ENCODE data around the gene NINJ1.

The NINJ1 gene, protein sequence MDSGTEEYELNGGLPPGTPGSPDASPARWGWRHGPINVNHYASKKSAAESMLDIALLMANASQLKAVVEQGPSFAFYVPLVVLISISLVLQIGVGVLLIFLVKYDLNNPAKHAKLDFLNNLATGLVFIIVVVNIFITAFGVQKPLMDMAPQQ

DNA sequence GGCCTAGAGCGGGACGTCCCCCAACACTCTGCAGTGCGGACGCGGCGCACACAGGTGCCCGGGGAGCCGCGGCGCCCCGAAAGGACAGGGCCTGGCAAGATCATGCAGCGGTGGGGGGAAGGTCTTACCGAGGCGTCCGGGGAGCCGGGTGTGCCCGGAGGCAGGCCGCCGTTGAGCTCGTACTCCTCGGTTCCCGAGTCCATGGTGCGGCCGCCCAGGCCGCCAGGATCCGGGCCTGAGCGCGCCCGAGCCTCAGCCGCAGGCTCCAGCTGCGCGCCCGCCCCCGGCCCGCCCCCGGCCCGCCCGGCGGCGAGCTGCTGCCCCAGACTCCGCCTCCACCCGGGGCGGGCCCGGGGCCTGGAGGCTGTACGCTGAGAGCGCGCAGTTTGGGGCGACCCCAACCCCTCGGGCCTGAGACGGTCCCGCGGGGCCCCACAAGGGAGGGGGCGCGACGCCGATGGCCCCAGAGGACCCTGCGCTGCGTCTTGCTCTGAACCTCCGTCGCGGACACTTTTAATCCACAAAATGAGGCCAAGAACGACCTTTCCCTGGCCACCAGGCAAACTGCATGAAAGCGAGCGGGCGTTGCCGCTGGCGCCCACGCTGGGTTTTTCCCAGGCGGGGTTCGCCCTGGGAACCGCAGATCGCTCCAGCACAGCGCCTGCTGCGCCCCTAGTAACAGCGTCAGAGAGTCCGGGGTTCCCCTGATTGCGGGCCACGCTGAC, at the start of gene NINJ1:
TSS of gene NINJ1 (minus strand) at position 237 of the 725 bp plus-strand sequence. CDS start at position 203, 34 bp downstream.
- no peak for DNase-seq

DNA sequence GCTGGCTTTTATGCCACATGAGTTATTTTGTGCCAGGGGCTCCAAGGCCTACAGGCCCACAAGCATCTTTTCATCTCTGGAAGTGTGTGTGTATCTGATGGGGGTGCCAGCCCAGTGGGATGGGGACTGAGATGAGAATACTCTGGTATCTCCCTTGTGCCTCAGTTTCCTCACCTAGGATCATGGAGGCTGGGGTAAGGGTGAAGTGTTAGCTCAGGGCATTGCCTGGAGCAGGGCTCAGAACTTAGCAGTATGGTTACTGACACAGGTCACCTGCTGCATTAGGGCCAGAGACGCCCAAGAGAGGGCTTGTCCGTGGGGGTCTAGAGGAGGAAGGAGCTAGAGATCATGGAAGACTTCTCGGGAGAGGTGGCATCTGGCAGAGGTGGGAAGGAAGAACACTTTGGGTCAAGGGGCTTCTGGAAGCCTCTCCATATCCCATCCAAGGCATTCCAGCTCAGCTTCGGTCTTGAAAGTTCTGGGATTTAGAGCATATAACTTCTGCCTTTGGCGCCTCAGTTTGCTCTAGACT, 49.1 kb upstream of the NINJ1 start:
- no peak for DNase-seq

DNA sequence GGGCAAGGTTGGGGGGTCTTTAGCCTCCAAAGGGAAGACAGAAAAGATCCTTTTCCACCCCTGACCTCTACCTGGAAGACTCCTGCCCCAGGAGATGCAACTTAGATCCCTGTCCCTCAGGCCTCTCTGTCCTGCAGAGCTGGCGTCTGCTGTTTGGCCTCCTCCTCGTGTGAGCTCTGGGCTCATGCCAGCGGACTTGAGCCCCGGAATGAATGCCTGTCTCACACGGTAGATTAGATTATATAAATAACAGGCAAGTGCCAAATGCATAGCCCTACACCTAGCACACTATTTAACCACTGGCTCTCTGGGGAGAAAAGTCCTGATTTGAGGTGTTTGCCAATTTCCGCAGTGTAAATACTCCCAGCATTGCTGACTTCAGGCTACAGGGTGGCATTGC, 48.5 kb upstream of the NINJ1 start:
- DNase-seq, result no peak

DNA sequence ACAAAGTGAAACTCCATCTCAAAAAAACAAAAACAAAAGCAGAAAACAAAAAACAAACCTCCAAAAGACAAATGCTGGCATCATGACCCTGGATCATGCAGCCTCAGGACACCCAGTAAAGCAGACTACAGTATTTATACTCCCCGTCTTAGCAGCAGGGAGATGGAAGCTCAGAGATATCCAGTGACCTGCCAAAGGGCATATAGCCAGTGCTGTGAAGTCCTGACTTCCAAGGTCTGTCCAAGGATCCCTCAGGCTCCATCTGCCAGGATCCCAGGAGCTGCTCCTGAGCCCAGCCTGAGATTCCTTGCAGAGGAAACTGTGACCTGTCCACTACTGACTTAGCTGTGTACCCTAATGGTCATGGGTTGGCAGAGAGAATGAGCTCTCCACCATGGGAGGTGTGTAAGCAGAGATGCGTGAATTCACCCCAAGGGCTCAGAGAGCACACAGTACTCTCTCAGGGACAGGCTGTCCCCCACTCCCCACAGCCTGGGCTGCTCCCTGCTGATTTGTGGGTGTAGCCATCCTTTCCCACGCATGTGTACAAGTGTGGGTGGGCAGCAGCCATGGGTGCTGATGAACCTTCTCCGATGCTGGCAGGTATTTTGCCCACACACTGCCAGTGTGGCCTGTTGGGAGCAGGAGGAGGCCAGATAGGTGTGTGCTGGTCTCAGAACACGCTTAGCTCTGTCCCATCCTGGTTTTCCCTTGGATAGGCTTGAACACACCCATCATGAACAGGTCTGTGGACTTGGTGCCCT, 47.8 kb upstream of the NINJ1 start:
- DNase-seq, result no peak

DNA sequence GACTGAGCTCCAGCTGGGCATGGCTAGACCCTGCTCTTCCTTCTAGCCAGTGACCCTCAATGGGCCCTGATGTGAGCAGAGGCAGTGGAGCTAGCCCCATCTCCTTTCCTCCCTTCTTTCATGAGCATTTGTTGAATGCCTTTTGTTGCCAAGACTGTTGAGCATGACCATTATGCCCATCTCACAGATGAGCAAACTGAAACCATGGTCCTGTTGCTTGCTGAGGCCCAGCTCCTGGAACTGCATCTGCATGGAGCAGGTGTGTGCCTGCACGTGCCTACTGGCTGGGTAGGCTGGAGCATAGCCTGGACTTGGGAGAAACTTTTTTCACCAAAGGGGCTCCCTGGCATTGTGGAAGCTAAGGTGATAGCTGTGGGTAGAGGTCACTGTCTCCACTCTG, 46.9 kb upstream of the NINJ1 start:
- DNase-seq, result no peak

DNA sequence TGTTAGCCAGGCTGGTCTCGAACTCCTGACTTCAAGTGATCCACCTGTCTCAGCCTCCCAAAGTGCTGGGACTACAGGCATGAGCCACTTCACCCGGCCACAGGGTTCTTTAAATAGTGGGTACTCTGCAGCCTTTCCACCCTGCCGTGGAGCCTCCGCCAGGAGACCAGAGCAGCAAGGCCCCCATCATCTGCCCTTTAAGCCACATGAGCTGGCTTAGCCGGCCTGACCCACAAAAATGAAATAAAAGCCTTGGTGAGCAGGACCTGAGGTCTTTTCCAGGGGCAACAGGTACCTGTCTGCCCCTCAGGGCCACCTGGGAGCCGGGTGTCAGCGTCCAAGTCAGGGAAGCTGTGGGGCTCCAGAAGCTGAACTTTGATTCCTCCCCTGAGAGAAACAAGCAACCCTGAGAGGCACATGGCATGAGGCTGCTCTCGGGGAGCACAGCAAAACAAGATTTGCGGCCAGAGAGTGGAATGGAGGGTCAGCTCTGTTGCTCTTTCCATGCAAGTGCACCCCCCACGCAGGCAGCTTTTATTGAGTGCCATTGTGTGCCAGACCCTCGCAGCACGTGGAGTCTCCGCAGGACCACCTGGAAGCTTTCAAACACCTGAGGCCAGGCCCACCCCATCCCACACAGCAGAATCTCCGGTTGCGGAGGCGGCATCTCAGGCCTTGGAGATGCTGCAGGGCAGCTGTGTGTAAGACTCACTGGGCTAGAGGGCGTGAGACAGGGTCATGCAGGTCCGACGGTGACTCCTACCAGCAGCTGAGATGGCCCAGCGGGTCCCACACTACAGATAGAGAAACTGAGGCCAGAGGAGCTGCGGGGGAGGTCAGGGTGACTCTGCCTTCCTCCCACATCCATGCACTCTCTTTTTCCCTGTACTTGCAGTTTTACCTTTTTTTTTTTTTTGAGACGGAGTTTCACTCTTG, 45.1 kb upstream of the NINJ1 start:
- no peak for DNase-seq

DNA sequence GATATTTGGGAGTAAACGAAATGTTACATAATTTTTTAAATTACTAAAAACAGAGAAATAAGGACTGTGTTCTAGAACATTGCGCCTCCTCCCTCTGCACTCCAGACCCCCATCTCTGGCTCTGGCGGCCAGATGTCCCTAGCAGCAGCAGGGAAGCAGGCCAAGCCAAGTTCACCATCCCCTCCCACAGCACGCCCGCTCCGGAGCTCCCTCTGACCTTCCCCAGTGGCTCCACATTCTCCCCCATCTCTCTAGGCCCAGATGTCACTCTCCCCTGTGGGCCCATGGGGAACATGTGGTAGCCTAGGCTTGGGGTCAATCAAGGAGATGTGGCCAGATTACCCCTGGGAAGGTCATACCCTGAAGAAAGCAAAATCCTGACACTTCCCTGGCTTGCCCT, 43.6 kb upstream of the NINJ1 start:
- DNase-seq, result no peak

DNA sequence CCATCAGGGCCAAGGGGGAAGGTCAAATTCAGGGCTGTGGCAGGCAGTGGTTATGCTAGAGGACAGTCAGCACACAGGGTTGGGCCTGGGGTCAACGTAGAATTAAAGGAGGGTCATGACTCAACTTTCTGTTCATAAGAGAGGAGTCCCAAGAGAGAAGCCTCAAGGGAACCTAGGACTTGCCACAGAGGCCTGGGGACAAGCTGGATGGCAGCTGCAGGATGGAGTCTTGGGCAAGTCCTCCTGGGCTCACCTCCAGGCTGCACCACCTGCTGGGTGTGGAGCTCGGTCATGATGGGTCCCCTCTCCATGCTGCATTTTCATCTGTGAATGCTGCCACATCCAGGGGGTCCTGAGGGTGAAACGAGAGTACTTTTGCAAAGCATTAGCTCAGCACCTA, 40.9 kb upstream of the NINJ1 start:
- no peak for DNase-seq

DNA sequence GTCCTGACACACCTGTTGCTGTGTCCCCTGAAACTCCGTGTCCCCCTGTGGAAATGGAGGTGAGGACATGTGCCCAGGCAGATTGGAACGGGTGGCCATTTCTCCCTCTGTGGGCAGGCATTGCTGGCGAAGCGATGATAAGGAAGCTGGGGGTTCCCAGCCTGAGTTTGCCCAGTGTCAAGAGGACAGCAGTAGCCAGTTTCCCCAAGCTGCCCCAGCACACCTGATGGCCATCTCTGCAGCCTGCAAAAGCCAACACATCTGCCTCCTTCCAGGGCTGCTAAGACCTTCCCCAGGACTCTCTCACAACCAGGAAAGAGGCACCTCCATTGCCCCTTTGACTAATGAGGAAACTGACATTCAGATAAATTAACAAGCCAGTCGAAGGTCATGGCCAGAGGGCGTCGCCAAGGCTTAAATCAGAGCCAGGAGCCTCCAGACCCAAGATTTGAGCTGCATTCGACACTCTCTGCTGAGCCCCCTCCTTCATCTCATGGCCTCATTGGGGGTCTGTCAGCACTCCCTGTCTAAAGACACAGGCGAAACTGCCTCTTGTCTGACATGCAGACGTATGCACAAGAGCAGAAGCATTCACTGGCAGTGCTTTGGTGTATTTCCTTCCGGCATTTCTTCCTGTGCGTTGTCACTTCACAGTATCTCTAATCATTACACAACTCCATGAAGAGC, 39.5 kb upstream of the NINJ1 start:
- no peak for DNase-seq

DNA sequence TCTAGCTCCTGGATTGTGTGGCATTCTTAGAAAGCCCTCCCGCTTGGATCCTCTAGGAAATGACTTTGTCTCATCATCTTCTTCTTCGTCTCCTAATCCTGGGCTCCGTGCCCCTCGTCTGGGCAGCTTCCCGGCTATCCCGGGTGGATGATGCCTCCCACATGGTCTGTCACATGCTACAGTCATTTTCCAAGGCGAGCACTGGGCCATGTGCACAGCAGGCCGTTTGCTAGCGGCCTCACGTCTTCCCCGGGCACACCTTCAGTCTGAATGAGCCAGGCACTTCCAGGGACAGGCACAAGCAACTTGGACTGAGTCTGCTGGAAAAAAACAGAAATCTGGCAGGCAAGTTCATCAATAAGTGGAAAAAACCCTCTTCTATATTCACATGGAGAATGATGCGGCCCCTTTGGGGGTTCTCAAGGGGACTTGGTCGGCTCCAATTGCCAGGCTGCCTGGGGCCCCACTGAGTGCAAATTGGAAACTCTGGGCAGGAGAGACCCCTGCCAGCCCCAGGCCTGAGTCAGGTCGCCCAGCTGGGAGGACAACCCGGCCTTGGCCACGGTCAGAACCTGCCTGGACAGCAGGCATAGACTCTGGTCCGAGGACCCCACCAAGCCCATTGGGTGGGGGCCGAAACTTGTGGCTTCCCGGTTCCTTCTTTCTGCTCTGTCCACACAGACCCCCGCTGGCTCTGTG, 38.8 kb upstream of the NINJ1 start:
- no peak for DNase-seq

DNA sequence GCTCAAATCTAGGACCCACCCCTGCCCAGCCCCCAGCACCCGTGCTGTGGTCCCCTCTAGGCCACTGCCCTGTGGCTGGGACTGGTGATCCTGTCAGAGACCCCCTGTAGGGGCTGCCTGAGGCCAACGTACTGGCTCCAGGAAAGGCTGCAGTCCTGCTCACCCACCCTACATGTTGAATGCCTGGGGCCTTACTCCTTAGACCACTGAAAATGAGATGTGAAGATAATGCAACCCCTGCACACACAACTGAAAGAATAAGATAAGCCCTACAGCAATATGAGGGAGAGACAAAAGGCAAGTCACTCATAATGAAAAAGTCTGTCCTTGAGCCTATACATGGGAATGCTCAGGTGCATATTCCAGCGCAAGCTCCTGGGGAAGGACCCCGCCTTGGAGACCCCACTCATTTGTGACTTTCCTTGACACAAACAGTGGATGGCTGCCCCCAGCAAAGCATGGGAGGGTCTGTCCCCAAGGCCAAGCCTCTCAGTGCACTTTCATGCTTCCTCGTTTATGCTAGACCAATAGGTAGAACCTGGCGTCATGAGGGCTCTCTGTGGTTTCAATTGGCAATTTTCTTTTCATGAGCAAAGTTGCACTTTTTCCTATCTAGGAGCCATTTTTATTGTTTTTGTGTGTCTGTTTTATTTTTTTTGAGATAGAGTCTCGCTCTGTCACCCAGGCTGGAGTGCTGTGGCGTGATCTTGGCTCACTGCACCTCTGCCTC, 37.4 kb upstream of the NINJ1 start:
- no peak for DNase-seq

DNA sequence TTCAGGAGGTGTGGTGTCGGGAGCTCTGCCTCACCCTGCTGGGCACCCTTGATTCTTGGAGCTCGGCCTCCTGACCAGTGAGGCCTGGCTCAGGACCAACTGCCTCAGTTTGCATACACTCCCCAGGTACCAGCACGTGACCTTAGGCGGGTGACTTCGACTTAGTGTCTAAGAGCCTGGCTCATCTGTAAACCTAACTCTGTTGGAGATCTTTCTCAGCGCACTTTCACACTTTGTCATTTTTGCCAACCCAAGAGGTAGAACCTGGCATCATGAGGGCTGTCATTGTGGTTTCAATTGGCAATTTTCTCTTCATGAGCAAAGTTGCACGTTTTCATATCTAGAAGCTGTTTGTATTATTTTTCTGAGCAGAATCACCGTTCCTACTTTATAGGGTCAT, 36.5 kb upstream of the NINJ1 start:
- DNase-seq, result no peak

DNA sequence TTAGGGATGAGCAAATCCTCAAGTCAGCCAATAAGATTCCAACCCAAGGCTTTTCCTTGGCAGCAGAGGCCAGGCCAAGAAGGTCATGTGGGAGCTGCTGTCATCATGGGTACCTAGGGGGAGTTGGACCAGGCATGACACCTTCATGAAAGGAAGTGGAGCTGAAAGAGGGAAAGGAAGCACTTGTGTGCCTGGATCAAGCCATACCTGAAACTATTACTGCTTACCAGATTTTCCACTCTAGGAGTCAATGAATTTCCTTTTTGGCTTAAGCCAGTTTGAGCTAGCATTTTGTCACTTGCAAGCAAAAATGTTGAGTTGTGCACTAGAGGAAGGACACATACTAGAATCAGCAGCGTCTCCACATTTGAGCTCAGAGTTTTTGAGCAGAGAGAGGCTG, 35.4 kb upstream of the NINJ1 start:
- no peak for DNase-seq

DNA sequence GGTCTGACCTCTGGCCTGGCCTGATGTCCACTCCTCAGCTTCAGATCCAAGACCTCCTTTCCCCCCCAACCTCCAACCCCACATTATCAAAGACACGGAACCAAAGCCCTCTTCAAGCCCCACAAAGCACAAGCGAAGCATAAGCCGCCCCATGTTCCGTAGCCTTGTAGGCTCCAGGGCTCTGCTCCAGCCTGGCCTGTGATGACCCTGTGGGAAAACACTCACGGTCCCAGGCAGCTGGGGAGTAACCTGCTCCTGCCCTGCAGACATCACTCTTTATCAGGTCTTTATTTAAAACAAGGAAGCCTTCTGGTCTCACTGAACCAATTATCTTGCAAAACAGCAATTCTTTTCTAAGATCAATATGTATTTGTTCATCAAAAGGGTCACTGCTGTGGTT, 34.5 kb upstream of the NINJ1 start:
- DNase-seq, result no peak

DNA sequence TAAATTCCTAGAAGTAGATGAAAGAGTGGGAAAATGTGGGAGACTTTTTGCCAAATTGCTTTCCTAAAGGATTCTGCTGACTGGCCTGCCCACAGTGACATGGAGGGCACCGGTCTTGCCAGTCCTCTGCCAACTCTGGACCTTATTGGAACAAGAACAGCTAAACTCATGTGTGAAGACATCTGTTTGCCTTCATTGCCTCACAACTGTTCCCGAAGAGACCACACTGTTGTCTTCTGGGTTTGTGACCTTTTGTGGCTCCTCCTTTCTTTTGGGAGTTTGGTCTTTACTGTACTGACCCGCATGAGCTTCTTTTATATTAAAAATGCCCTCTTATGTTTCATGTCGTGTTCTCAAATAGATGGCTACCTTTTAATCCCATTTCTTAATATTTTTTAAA, 33.8 kb upstream of the NINJ1 start:
- DNase-seq, result no peak

DNA sequence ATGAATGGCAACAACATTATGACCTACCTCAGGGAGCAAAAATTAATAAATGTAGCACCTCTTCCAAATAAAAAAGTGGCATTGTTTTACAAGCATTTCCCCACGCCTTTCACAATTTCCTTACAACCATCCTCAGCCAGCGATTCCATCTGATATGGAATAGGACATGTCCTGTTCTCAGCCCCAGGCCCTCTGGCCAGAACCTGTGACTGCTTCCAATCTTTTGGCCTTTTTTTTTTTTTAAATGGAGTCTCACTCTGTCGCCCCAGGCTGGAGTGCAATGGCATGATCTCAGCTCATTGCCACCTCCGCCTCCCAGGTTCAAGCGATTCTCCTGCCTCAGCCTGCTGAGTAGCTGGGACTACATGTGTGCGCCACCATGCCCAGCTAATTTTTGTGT, 33.1 kb upstream of the NINJ1 start:
- no peak for DNase-seq

DNA sequence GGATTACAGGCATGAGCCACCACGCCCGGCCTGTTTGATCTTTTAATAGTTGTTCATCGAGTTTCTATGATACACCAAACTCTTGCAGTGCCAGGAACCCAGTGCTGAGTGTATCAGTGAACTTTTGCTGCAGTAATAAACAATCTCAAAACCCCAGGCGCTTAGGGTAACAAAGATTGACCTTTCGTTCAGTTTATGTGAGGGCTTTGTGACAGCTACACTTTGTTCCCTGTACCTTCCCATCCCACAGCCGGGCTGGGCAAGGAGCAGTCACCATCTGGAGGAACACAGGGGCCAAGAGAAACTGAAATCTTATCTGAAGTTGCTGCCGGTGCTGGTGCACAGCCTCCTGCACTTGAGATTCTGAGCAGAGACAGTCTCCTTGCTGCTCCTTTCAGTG, 32.6 kb upstream of the NINJ1 start:
- no peak for DNase-seq

DNA sequence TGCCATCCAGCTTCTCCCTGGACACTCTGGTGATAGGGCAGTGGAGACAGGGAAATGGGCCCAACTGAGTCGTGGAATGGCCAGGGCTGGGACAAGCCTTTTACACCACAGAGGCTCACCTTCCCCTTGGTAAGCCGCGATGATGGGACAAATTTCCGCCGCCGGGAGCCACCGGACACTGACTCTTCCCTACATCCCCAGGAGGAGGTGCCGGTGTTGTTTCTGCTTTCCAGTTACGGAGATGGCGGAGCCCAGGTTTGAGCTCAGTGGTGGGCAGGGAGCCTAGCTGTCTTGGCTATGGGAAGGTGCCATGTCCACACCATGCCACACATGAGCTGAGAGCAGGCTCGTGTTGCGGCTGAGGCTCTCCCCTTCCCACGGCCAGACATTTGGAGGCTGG, 30.0 kb upstream of the NINJ1 start:
- no peak for DNase-seq

DNA sequence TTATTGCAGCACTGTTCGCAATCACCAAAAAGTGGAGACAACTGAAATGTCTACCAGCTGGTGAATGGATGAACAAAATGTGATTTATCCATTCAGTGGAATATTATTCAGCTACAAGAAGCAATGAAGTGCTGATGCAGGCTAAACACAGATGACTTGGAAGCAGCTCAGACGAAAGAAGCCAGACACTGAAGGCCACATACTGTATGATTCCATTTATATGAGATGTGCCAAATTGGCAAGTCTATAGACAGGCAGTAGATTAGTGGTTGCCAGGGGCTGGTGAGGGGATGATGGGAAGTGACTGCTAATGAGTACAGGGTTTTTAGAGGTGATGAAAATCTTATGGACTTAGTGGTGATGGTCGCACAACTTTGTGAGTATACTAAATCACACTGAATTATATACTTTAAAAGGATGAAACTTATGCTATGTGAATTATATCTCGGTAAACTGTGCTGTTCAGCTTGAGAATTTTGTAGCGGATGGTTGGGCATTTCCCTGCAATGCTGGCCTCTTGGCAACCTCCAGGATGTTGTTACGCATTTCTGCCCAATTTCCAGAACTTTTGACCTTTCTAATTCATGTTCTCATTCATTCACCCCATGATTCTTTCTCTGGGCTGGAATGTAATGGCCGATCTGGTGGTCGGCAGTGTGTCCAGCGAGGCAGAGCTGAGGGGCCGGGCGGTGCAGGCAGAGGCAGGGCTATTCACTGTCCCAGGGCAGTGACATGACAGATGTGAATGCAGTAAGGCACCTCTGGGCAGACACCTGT, 27.9 kb upstream of the NINJ1 start:
- no peak for DNase-seq

Data from cortex of kidney (tissue), 1 donor.